Measurements from ENCODE around the gene ZNF358.
A peak's percentile ranks its signal among the peaks of the same experiment; 100 is the strongest.

The ZNF358 gene

DNA sequence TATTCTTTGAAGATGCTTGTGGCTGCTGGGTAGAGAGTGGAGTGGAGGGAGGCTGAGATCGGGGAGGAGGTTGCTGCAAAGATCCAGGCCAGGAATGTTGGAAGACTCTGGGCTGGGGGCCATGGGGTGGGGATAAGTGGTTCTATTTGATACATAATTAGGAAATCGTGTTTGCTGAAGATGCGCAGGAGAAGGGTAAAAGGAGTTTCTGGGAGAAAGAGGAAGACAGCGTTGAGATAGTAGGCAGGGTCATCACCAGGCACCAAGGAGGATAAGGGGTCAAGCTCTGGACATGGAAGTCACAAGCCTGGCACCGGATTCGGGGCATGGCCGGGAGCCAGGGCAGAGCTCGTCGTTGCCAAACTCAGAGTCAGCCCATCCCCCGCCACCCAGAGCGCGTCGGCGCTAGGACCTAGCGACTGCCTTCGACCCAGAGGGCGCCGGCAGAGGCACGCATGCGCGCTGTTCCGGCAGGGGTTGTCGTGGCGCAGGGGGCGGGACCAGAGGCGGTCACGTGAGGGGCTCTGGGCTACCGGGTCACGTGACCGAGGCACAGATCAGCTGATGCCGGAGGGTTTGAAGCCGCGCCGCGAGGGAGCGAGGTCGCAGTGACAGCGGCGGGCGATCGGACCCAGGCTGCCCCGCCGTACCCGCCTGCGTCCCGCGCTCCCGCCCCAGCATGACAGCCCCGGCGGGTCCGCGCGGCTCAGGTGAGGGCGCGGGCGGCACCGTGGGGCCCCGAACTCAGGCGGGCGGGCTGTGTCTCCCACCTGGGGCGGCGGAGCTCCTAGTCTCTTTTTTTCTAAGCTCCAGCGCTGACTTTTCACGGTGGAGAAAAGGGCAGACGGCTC lies 6.4 kb downstream of the ZNF358 start, which contains the start of gene MCOLN1:
Gene MCOLN1, plus strand, starts transcription at position 553 of the 851 bp plus-strand sequence. Its CDS starts 127 bp downstream, at position 680.
- Histone ChIP-seq H3K9ac (ENCODE audit: low read length) (peak within 1 kb of the TSS; percentile 61), H3K9me3 (replicated peaks; ENCODE audit: insufficient read depth, low read length) (no peaks in the 10 kb centered on the region), H2AFZ (ENCODE audit: low read length) (peak within 1 kb of the TSS; percentile 85), H3K79me2 (ENCODE audit: low read length) (peaks cover 8% of the 10 kb centered on the region), H3K4me3 (ENCODE audit: low read length) (peak within 1 kb of the TSS; percentile 78), H3K36me3 (replicated peaks; ENCODE audit: insufficient read depth, low read length) (no peaks in the 10 kb centered on the region), H3K4me2 (ENCODE audit: low read depth, low read length) (peak within 1 kb of the TSS; percentile 96), H3K27ac (ENCODE audit: low read length) (no peak within 1 kb of the TSS), H3K4me1 (ENCODE audit: low read length) (peaks cover 6% of the 10 kb centered on the region; the same call in 1 of the 2 replicates), H3F3A (ENCODE audit: insufficient read depth, low read length) (no peaks in the 10 kb centered on the region), H3K27me3 (replicated peaks; ENCODE audit: insufficient read depth, low read length) (0 out of 2 replicates have a peak, but pooled peaks cover 2% of the 10 kb centered on the region), H4K20me1 (ENCODE audit: insufficient read depth, low read length) (no peaks in the 10 kb centered on the region), H3K9me2 (replicated peaks; ENCODE audit: insufficient read depth, low read length) (no peaks in the 10 kb centered on the region)
- DNase-seq: peak; percentile 99
- TF ChIP-seq, protein P1, sequence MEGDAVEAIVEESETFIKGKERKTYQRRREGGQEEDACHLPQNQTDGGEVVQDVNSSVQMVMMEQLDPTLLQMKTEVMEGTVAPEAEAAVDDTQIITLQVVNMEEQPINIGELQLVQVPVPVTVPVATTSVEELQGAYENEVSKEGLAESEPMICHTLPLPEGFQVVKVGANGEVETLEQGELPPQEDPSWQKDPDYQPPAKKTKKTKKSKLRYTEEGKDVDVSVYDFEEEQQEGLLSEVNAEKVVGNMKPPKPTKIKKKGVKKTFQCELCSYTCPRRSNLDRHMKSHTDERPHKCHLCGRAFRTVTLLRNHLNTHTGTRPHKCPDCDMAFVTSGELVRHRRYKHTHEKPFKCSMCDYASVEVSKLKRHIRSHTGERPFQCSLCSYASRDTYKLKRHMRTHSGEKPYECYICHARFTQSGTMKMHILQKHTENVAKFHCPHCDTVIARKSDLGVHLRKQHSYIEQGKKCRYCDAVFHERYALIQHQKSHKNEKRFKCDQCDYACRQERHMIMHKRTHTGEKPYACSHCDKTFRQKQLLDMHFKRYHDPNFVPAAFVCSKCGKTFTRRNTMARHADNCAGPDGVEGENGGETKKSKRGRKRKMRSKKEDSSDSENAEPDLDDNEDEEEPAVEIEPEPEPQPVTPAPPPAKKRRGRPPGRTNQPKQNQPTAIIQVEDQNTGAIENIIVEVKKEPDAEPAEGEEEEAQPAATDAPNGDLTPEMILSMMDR (IDR thresholded peaks at IDR 0.05; ENCODE audit: low read length): no peak
- no peak for TF ChIP-seq EZH2 (optimal IDR thresholded peaks at IDR 0.05; ENCODE audit: low read depth, low read length)
- TF ChIP-seq EZH2phosphoT487 (IDR thresholded peaks at IDR 0.05; ENCODE audit: low read length): no peak

DNA sequence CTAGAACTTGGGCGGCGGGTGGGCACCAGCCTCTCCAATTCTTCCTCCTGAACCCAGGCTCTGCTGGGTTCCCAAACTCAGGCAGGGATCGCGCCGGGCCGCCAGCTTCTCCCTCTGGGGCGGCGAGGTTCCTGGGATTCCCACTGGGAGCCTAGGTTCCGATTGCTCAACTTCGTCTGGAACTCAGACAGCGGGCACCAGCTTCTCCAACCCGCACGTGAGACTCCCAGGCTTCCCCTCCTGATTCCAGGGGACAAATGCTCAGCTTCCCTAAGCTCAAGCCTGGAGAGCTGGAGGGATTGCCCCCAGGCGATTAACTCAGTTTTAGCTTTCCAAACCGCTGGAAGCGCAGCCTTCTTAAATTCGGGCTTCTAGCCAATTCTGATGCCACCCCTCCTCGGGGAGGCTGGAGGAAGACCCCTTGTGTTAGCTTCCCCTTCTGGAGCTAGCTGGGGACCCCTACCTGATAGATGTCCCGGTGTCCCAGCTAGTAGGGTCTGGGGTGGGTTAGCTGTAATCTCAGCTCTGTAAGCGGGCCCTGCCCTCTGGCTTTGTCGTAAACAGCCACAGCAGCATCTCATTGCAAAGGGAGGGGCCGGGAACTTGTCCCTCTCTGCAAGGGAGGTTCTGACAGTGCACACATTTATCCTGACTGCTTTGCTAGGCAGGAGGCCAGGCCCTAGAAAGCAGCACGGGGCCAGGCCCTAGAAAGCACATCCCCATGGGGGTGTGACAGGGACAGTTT lies 7.2 kb downstream of the ZNF358 start:
- Histone ChIP-seq H3K9ac (ENCODE audit: low read length) (peak overlapping the region; percentile 61), H2AFZ (ENCODE audit: low read length) (peak overlapping the region; percentile 69), H3K4me1 (ENCODE audit: low read length) (peaks cover 6% of the 10 kb centered on the region; the same call in 1 of the 2 replicates), H3K27ac (ENCODE audit: low read length) (no peak overlapping the region), H3F3A (ENCODE audit: insufficient read depth, low read length) (no peaks in the 10 kb centered on the region), H3K36me3 (replicated peaks; ENCODE audit: insufficient read depth, low read length) (no peaks in the 10 kb centered on the region), H4K20me1 (ENCODE audit: insufficient read depth, low read length) (no peaks in the 10 kb centered on the region), H3K4me3 (ENCODE audit: low read length) (peak overlapping the region; percentile 78), H3K9me2 (replicated peaks; ENCODE audit: insufficient read depth, low read length) (no peaks in the 10 kb centered on the region), H3K79me2 (ENCODE audit: low read length) (peaks cover 8% of the 10 kb centered on the region), H3K27me3 (replicated peaks; ENCODE audit: insufficient read depth, low read length) (no peaks in the 10 kb centered on the region), H3K9me3 (replicated peaks; ENCODE audit: insufficient read depth, low read length) (no peaks in the 10 kb centered on the region), H3K4me2 (ENCODE audit: low read depth, low read length) (peak overlapping the region; percentile 96)
- peak; percentile 17 for DNase-seq
- TF ChIP-seq, protein P1 (IDR thresholded peaks at IDR 0.05; ENCODE audit: low read length): no peak
- TF ChIP-seq EZH2 (optimal IDR thresholded peaks at IDR 0.05; ENCODE audit: low read depth, low read length) (no peak), EZH2phosphoT487 (IDR thresholded peaks at IDR 0.05; ENCODE audit: low read length) (no peak)

DNA sequence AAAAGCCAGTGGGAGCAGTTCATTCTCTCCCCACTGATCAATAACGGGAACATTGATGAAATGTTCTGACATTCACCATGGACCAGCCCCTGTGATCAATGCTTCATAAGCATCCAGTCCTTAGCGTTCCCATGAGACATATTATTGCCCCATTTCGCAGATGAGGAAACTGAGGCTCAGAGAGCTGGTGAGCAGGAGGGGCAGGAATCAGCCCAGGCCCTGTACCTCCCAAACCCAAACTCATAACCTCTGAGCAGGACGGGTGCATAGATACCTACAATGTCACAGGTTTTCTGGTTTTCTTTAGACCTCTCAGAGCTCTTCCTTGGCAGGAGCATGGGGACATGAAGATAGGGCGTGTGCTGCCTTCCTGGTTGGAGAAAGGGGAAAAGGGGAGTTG lies 8.6 kb downstream of the ZNF358 start:
- no peak for DNase-seq
- Histone ChIP-seq H2AFZ (ENCODE audit: low read length) (no peak overlapping the region), H3K4me3 (ENCODE audit: low read length) (no peak overlapping the region), H3K4me1 (ENCODE audit: low read length) (peaks cover 6% of the 10 kb centered on the region; the same call in 1 of the 2 replicates), H3K9ac (ENCODE audit: low read length) (no peak overlapping the region), H3K9me2 (replicated peaks; ENCODE audit: insufficient read depth, low read length) (no peaks in the 10 kb centered on the region), H3F3A (ENCODE audit: insufficient read depth, low read length) (no peaks in the 10 kb centered on the region), H3K79me2 (ENCODE audit: low read length) (peaks cover 8% of the 10 kb centered on the region), H3K27ac (ENCODE audit: low read length) (no peak overlapping the region), H3K9me3 (replicated peaks; ENCODE audit: insufficient read depth, low read length) (no peaks in the 10 kb centered on the region), H3K4me2 (ENCODE audit: low read depth, low read length) (no peak overlapping the region), H4K20me1 (ENCODE audit: insufficient read depth, low read length) (no peaks in the 10 kb centered on the region), H3K36me3 (replicated peaks; ENCODE audit: insufficient read depth, low read length) (no peaks in the 10 kb centered on the region), H3K27me3 (replicated peaks; ENCODE audit: insufficient read depth, low read length) (no peaks in the 10 kb centered on the region)
- TF ChIP-seq EZH2phosphoT487 (IDR thresholded peaks at IDR 0.05; ENCODE audit: low read length): no peak
- TF ChIP-seq, protein P1 (IDR thresholded peaks at IDR 0.05; ENCODE audit: low read length): no peak
- TF ChIP-seq EZH2 (optimal IDR thresholded peaks at IDR 0.05; ENCODE audit: low read depth, low read length): no peak
